HepG2 (cell line): ENCODE measurements around the gene RGP1. TPM values are rescaled to one million over a fixed set of nuclear protein-coding genes. Genes with fewer than 3 reads are reported as not detected.

ENCODE experiments used
- AKAP8 ChIP-seq: sonication (generic); formaldehyde crosslinking; IDR thresholded peaks from 2 replicates; pipeline ENCODE4 v1.5.1; 2020; ENCODE audit warnings: mild to moderate bottlenecking, missing genetic modification reagents
- ASH2L ChIP-seq: fragments of 300-600, 200-600 bp; sonication (generic); IDR thresholded peaks from 2 replicates; pipeline ENCODE4 v1.7.0; 2017; ENCODE audit warnings: low read depth, mild to moderate bottlenecking, moderate library complexity, mixed read lengths, low read length; ENCODE audit not compliant: insufficient read length
- ATRX ChIP-seq: sonication (generic); formaldehyde crosslinking; IDR thresholded peaks from 2 replicates; pipeline ENCODE4 v1.4.0; 2020; ENCODE audit warnings: missing genetic modification reagents, borderline replicate concordance
- CCDC6 ChIP-seq: sonication (generic); formaldehyde crosslinking; IDR thresholded peaks from 2 replicates; pipeline ENCODE4 v1.8.1; 2022; ENCODE audit warnings: mild to moderate bottlenecking, missing genetic modification reagents, moderate library complexity
- FOXA1 ChIP-seq, 2 experiments: fragments of 450-650 bp in 1 of 2; sonication (generic) in 1 of 2; formaldehyde crosslinking in 1 of 2; IDR thresholded peaks; 2 replicates each; pipeline versions ENCODE4 v1.4.0 to v1.6.1; 2016 to 2020; ENCODE audit warnings: missing genetic modification reagents in 1 of 2
- FOXK1 ChIP-seq: sonication (generic); formaldehyde crosslinking; IDR thresholded peaks from 2 replicates; pipeline ENCODE4 v1.4.0; 2020; ENCODE audit warnings: low read depth, missing genetic modification reagents, borderline replicate concordance
- HDAC2 ChIP-seq: sonication (generic); formaldehyde crosslinking; IDR thresholded peaks from 2 replicates; pipeline ENCODE4 v1.4.0; 2020; ENCODE audit warnings: missing genetic modification reagents
- HDAC6 ChIP-seq: fragments of 200-600 bp; sonication (generic); IDR thresholded peaks from 2 replicates; pipeline ENCODE4 v1.7.0; 2017; ENCODE audit warnings: mild to moderate bottlenecking, antibody characterized with exemption, low read length, low read depth
- HNF4G ChIP-seq, 2 experiments: sonication (generic) in 1 of 2; formaldehyde crosslinking in 1 of 2; IDR thresholded peaks; 2 replicates each; pipeline versions ENCODE4 v1.4.0 to v1.6.1; 2011 to 2020; ENCODE audit warnings: borderline replicate concordance in 2 of 2, low read depth in 2 of 2, mild to moderate bottlenecking in 2 of 2, low read length in 1 of 2, missing genetic modification reagents in 1 of 2, moderate library complexity in 1 of 2
- IKZF1 ChIP-seq: fragments of 450-650 bp; IDR thresholded peaks from 2 replicates; pipeline ENCODE4 v1.7.1; 2016
- KLF16 ChIP-seq, 2 experiments: sonication (generic) in 1 of 2; formaldehyde crosslinking in 1 of 2; IDR thresholded peaks; 2 replicates each; pipeline versions ENCODE4 v1.6.1 to v1.8.0; 2016 to 2023; ENCODE audit warnings: missing genetic modification reagents in 2 of 2, missing compliant biosample characterization in 1 of 2
- MIXL1 ChIP-seq: IDR thresholded peaks from 2 replicates; pipeline ENCODE4 v1.6.1; 2016
- NR2C2 ChIP-seq: sonication (generic); formaldehyde crosslinking; IDR thresholded peaks from 2 replicates; pipeline ENCODE4 v1.4.0; 2020; ENCODE audit warnings: missing genetic modification reagents, mild to moderate bottlenecking, moderate library complexity, borderline replicate concordance
- PHB2 ChIP-seq: fragments of 450-650 bp; IDR thresholded peaks from 2 replicates; pipeline ENCODE4 v1.6.1; 2018; ENCODE audit not compliant: partially characterized antibody
- RARG ChIP-seq: sonication (generic); formaldehyde crosslinking; IDR thresholded peaks from 2 replicates; pipeline ENCODE4 v1.4.0; 2020; ENCODE audit warnings: low read depth, mild to moderate bottlenecking, missing genetic modification reagents
- RFX1 ChIP-seq: fragments of 450-650 bp; IDR thresholded peaks from 2 replicates; pipeline ENCODE4 v1.6.1; 2017
- SALL1 ChIP-seq: sonication (generic); formaldehyde crosslinking; IDR thresholded peaks from 2 replicates; pipeline ENCODE4 v1.8.0; 2022; ENCODE audit warnings: mild to moderate bottlenecking, missing genetic modification reagents
- TP53 ChIP-seq: sonication (generic); formaldehyde crosslinking; conservative IDR thresholded peaks from 2 replicates; pipeline ENCODE4 v1.4.0; 2020; ENCODE audit warnings: missing genetic modification reagents
- YEATS4 ChIP-seq: sonication (generic); formaldehyde crosslinking; IDR thresholded peaks from 2 replicates; pipeline ENCODE4 v1.4.0; 2020; ENCODE audit warnings: missing genetic modification reagents, borderline replicate concordance
- ZKSCAN5 ChIP-seq: sonication (generic); formaldehyde crosslinking; IDR thresholded peaks from 2 replicates; pipeline ENCODE4 v1.5.1; 2020; ENCODE audit warnings: mild to moderate bottlenecking, missing genetic modification reagents
- ZNF549 ChIP-seq: sonication (generic); formaldehyde crosslinking; IDR thresholded peaks from 2 replicates; pipeline ENCODE4 v1.5.0; 2020; ENCODE audit warnings: missing genetic modification reagents
- ZNF570 ChIP-seq: sonication (generic); formaldehyde crosslinking; IDR thresholded peaks from 2 replicates; pipeline ENCODE4 v1.4.0; 2020; ENCODE audit warnings: mild to moderate bottlenecking, missing genetic modification reagents, borderline replicate concordance
- ZSCAN12 ChIP-seq: sonication (generic); formaldehyde crosslinking; IDR thresholded peaks from 2 replicates; pipeline ENCODE4 v1.9.0; 2021; ENCODE audit warnings: mild to moderate bottlenecking, missing genetic modification reagents
- polyA plus RNA-seq, 8 experiments: library from polyadenylated mRNA; depleted of rRNA in 3 of 8; stranded (reverse) in 7 of 8; unstranded in 1 of 8; fragments of >200 nt; fragmentation: Illumina TruSeq in 4 of 8; extraction: Trizol in 4 of 8; gene quantifications; 2 replicates each; pipeline versions ENCODE4 v1.2.1 to v1.2.3, GENCODE V29; 2011 to 2016; ENCODE audit warnings: low read depth in 4 of 8, missing spikeins in 1 of 8, mixed read lengths in 1 of 8; ENCODE audit not compliant: insufficient read depth in 1 of 8
- total RNA-seq, 5 experiments: library from RNA; depleted of rRNA; stranded (reverse); fragments of >200 nt; fragmentation: Illumina TruSeq; extraction: Trizol; gene quantifications; 2 replicates each; pipeline ENCODE4 v1.2.3, GENCODE V29; 2016; ENCODE audit warnings: low read depth in 1 of 5
- TF ChIP-seq, protein P1 (sequence below): sonication (generic); formaldehyde crosslinking; IDR thresholded peaks from 2 replicates; pipeline ENCODE4 v1.4.0; 2020; ENCODE audit warnings: missing genetic modification reagents; ENCODE audit errors: not compliant biosample characterization
- TF ChIP-seq, protein P2 (sequence below): sonication (generic); formaldehyde crosslinking; IDR thresholded peaks from 2 replicates; pipeline ENCODE4 v1.4.0; 2020; ENCODE audit warnings: missing genetic modification reagents
- TF ChIP-seq, protein P3 (sequence below): fragments of 450-650 bp; IDR thresholded peaks from 2 replicates; pipeline ENCODE4 v1.6.1; 2017; ENCODE audit warnings: mild to moderate bottlenecking

RGP1 gene
- total and polyA plus RNA-seq, 2 of the 13 experiments (the other 11 are each of a cell fraction or from before 2014, with no cell fraction given): 12.7 to 21.0 TPM

DNA sequence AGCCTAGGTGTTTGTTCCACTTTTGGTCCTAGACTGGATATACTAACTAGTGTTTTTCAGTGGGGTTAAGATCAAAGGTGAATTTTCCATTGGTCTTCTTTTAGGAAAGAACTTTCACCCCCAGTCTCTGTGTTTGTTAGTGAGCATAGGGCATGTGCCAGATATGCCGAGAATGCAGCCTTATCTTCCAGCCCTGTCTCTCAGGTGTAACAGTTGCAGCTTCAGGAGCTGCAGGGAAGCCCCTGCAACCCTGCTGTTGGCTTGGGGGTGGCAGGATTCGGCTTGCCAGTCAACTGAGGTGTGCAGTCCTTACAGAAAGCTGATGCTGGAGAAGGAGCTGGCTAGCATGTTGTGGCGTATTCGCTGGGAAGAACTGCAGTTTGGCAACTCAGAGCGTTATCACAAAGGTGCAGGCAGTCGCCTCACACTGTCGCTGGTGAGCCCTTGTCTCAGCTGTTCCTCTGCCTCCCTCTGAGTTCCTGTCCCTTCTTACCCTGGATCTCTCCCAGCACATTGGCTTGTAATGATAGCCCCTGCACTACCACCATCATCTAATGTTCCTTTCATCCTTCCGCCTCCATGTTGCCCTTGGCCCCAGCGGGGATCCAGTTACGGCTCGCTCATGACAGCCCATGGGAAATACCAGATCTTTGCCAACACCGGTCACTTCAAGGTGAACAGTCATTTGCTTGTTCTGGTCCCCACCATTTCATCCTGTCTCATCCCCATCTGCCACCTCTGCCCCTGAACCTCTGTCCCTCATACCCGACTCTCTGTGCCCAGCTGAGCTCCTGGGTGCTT, 52.4 kb downstream of the RGP1 start (continued):
- peak; percentile 48; the same call in 1 of the 2 replicates for TF ChIP-seq SALL1 (CRISPR knock-in tag)
- TF ChIP-seq IKZF1: no peak
- no peak for TF ChIP-seq MIXL1
- TF ChIP-seq HDAC6: no peak
- TF ChIP-seq ZNF570 (CRISPR knock-in tag): no peak
- TF ChIP-seq TP53 (CRISPR knock-in tag): no peak
- no peak for TF ChIP-seq YEATS4 (CRISPR knock-in tag)
- TF ChIP-seq HDAC2 (CRISPR knock-in tag): no peak
- TF ChIP-seq, protein P1, sequence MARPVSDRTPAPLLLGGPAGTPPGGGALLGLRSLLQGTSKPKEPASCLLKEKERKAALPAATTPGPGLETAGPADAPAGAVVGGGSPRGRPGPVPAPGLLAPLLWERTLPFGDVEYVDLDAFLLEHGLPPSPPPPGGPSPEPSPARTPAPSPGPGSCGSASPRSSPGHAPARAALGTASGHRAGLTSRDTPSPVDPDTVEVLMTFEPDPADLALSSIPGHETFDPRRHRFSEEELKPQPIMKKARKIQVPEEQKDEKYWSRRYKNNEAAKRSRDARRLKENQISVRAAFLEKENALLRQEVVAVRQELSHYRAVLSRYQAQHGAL (CRISPR knock-in tag): no peak
- no peak for TF ChIP-seq ZKSCAN5
- no peak for TF ChIP-seq CCDC6 (CRISPR knock-in tag)
- TF ChIP-seq ASH2L: no peak
- no peak for TF ChIP-seq ATRX (CRISPR knock-in tag)
- no peak for TF ChIP-seq AKAP8 (CRISPR knock-in tag)
- TF ChIP-seq, protein P2, sequence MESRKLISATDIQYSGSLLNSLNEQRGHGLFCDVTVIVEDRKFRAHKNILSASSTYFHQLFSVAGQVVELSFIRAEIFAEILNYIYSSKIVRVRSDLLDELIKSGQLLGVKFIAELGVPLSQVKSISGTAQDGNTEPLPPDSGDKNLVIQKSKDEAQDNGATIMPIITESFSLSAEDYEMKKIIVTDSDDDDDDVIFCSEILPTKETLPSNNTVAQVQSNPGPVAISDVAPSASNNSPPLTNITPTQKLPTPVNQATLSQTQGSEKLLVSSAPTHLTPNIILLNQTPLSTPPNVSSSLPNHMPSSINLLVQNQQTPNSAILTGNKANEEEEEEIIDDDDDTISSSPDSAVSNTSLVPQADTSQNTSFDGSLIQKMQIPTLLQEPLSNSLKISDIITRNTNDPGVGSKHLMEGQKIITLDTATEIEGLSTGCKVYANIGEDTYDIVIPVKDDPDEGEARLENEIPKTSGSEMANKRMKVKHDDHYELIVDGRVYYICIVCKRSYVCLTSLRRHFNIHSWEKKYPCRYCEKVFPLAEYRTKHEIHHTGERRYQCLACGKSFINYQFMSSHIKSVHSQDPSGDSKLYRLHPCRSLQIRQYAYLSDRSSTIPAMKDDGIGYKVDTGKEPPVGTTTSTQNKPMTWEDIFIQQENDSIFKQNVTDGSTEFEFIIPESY (CRISPR knock-in tag): no peak
- TF ChIP-seq RFX1: no peak
- no peak for TF ChIP-seq FOXA1 (IDR thresholded peaks at IDR 0.05)
- no peak for TF ChIP-seq FOXA1 (CRISPR knock-in tag; IDR thresholded peaks at IDR 0.05)
- TF ChIP-seq, protein P3, sequence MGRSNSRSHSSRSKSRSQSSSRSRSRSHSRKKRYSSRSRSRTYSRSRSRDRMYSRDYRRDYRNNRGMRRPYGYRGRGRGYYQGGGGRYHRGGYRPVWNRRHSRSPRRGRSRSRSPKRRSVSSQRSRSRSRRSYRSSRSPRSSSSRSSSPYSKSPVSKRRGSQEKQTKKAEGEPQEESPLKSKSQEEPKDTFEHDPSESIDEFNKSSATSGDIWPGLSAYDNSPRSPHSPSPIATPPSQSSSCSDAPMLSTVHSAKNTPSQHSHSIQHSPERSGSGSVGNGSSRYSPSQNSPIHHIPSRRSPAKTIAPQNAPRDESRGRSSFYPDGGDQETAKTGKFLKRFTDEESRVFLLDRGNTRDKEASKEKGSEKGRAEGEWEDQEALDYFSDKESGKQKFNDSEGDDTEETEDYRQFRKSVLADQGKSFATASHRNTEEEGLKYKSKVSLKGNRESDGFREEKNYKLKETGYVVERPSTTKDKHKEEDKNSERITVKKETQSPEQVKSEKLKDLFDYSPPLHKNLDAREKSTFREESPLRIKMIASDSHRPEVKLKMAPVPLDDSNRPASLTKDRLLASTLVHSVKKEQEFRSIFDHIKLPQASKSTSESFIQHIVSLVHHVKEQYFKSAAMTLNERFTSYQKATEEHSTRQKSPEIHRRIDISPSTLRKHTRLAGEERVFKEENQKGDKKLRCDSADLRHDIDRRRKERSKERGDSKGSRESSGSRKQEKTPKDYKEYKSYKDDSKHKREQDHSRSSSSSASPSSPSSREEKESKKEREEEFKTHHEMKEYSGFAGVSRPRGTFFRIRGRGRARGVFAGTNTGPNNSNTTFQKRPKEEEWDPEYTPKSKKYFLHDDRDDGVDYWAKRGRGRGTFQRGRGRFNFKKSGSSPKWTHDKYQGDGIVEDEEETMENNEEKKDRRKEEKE: no peak
- no peak for TF ChIP-seq KLF16 (CRISPR knock-in tag; IDR thresholded peaks at IDR 0.05)
- no peak for TF ChIP-seq ZNF549
- TF ChIP-seq ZSCAN12: no peak
- TF ChIP-seq HNF4G (IDR thresholded peaks at IDR 0.05; ENCODE audit: borderline replicate concordance, low read depth, low read length): peak; percentile 51; the same call in 1 of the 2 replicates
- TF ChIP-seq HNF4G (CRISPR knock-in tag; IDR thresholded peaks at IDR 0.05; ENCODE audit: borderline replicate concordance, low read depth): no peak
- no peak for TF ChIP-seq PHB2
- TF ChIP-seq RARG (CRISPR knock-in tag): no peak
- no peak for TF ChIP-seq FOXK1 (CRISPR knock-in tag)
- no peak for TF ChIP-seq NR2C2 (CRISPR knock-in tag)
